NCI-H446 (cell line): ENCODE data around the gene PLCD1.

Experiments used
- DNase-seq, 2 experiments: peaks; one replicate each; lab custom pipeline; 2025; lab: John Stamatoyannopoulos, UW

PLCD1 gene

DNA sequence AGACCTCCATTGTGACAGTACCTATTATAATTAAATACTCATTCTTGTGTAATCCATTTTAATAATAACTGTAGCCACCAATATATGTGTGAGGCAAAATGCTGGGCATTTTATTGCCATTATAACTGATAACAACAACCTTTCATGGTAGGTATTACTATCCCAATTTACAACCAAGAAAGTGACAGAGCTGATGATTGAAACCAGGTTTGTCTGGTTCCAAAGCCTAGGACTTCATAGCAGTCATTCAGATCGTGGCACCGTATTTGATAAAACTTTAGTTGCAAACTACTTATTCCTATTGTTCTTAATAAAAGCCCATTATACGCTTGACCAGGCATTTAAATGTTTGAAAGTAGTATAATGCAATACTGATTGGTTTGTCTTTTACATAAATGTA lies 65.3 kb downstream of the PLCD1 start:
- DNase-seq = no peak

DNA sequence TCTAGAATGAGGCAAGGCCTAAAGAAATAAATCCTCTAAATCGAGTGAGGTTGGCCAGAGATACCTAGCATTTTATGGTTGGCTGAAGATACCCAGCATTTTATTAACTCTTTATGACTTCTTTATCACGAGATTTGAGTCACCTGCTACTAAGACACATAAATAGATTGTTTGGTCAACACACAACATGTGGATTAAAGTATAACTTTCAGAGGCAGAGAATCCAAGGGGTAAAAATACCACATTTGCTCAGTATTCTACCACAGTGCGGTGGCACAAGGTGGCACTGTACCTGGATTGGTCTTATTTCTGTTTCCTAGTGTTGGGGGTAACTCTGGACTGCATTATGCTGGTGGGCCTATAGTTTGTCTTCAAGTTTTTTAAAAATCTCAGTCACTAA lies 65.8 kb downstream of the PLCD1 start:
- DNase-seq = no peak

DNA sequence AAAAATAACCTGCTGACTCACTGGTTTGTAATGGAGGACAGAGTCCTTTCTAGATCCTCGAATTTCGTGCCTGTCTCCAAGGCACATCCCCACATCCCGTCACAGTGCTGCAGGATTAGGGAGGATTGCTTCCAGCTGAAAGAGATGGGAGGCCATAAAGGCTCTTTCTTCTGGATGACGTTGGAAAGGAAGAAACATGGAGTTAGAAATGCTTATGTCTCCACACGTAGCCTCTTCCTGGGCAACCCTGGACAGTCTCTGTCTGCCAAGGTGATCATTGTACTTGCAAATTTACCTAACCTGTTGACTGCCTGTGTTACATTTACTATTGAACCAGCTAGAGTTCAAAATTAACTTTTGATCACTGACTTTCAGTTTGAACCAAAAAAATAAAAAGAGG lies 66.4 kb downstream of the PLCD1 start:
- DNase-seq = no peak

DNA sequence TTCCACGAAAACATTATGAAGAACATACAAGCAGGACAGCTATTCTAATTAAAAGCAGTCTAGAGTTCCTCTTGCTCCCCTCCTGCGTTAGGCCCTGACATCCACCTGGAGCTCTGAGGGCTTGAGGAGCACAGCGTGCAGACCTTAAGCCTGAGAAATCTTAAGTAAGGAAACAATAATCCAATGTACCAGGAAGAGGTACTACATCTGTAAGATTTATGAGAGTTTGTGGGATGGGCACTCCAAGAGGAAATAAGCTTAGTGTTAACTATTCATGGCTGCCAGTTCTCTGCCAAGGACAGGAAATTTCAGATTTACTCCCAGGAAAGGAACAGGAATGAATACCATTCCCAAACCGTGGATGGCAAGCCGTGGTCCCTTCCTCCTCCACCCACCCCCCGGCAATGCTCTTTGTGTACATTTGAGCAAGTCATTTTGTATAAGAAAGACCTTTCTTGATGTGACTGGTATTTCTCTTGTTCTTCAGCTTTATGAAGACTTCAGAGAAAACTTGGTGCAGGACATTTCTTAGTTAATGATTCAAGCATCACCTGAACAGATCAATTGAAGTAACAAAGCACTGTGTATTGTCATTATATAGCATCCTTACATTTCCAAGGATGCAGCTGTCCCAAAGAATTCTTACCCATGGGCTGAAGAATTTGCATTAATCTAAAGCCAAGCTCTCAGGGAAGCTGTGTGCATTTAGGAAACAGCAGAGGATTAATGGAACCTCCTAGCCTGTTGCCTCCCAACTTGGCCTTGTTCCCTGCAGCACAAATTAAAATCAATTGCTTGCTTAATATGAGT lies 67.6 kb downstream of the PLCD1 start:
- DNase-seq = no peak

DNA sequence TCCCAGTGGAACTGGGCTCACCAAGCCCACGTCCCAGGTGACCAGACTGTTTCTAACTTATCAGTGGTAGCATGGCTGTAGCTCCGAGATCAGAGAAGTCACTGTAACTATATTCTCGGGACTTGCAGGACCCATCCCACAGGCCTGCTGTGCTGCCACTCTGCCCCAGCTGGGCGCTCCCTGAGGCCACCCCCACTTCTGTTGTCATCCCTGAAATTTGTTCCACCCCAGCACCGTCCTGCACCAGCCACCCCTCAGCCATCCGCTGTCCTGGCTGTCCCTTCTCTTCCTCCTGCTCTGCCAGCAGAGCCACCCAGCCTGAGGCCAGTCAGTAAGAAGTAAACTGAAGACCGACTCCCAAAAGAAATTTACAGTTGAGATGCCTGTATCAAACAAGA lies 71.9 kb downstream of the PLCD1 start:
- no peak for DNase-seq
